Pancreas (tissue), 10 donors: Measurements from ENCODE around the gene PAPSS2. TPM values are rescaled to one million over a fixed set of nuclear protein-coding genes. Genes with fewer than 3 reads are reported as not detected.
"Not testable (repeated sequence)": the region's sequence is repeated elsewhere in the genome, so short reads cannot be mapped to it uniquely, and the experiment has no call there.

ENCODE experiments used
- ATAC-seq, 4 donors: fragments of 200-7000 bp; cut with Tn5 transposase; one replicate each; pipeline versions ENCODE4 v1.8.0 to v1.9.1; 2020; ENCODE audit warnings: mild to moderate bottlenecking in 4 of 4, moderate library complexity in 4 of 4
- DNase-seq, 6 donors: peaks; one replicate each; pipeline ENCODE4 v3.0.0-alpha.2; 2020
- FAIRE-seq: peaks from 2 replicates; lab custom pipeline; 2012; peaks lifted over from hg19 to GRCh38; lab: Jason Lieb, UNC
- H3K27ac ChIP-seq, 4 donors: fragments of 200-600 bp; sonication (generic); 1 replicate in 3 of 4; 2 replicates in 1 of 4; pipeline versions ENCODE4 v1.5.0 to v1.8.0; 2020
- H3K27me3 ChIP-seq, 4 donors: fragments of 200-600 bp; one replicate each; pipeline ENCODE4 v1.8.0; 2021
- H3K36me3 ChIP-seq, 3 donors: fragments of 200-600 bp; sonication (generic) in 1 of 3; one replicate each; pipeline versions ENCODE4 v1.5.0 to v1.8.0; 2020 to 2021
- H3K4me1 ChIP-seq, 3 donors: fragments of 200-600 bp; one replicate each; pipeline ENCODE4 v1.8.0; 2021
- H3K4me3 ChIP-seq, 4 donors: fragments of 200-600 bp; sonication (generic) in 2 of 4; one replicate each; pipeline versions ENCODE4 v1.5.0 to v1.8.0; 2020 to 2021
- H3K9me3 ChIP-seq, 4 donors: fragments of 200-600 bp; one replicate each; pipeline ENCODE4 v1.8.0; 2021
- WGBS, 2 donors: extraction: QIAGEN DNeasy Blood & Tissue Kit; methylation state at CpG; one replicate each; pipeline ENCODE4 v1.1.7; 2013; 5-methylcytosine and 5-hydroxymethylcytosine counted together
- intact Hi-C, 3 donors: fragments of 100-400 bp; cut with DNase I; formaldehyde crosslinking; loops; one replicate each; pipeline versions ENCODE4 v1.11.1 to v1.14.2; 2022
- polyA plus RNA-seq, 2 donors: library from polyadenylated mRNA; stranded (reverse); fragments of 200-250 nt; gene quantifications; one replicate each; pipeline ENCODE4 v1.2.3, GENCODE V29; 2013
- total RNA-seq, 6 donors: library from RNA; stranded (reverse); fragmentation: NEBNext Ultra II Directional in 4 of 6; extraction: Animal tissue kit (Norgen Biotek cat#: 25700) in 4 of 6; gene quantifications; one replicate each; pipeline versions ENCODE4 v1.2.1 to v1.2.4, GENCODE V29; 2021 to 2023
- TF ChIP-seq, protein P1 (sequence below), 4 donors: fragments of 200-600 bp; sonication (generic) in 3 of 4; IDR thresholded peaks; one replicate each; pipeline versions ENCODE4 v1.5.0 to v1.8.0; 2021; ENCODE audit warnings: antibody characterized with exemption in 4 of 4
- donor health status: healthy with polysubstance abuse.
- donor health status: DM: no; HTN: no; CAD: no; lungs with moderate emphysema.
- donor health status: DM: no; HTN: no; CAD: no.
- donor health status: control.
- donor health status: control.
- donor health status: Bipolar disorder and iron deficiency.
- donor health status: DM: yes; HTN: yes; CAD: no.
- donor health status: DM: no; HTN: no; CAD: no.
- donor health status: DM: no; HTN: no; CAD: no.
- donor health status: DM: yes; HTN: yes; CAD: no.

The PAPSS2 gene
- total and polyA plus RNA-seq, 8 donors, result 10.0 to 54.7 (median 39.9) TPM

DNA sequence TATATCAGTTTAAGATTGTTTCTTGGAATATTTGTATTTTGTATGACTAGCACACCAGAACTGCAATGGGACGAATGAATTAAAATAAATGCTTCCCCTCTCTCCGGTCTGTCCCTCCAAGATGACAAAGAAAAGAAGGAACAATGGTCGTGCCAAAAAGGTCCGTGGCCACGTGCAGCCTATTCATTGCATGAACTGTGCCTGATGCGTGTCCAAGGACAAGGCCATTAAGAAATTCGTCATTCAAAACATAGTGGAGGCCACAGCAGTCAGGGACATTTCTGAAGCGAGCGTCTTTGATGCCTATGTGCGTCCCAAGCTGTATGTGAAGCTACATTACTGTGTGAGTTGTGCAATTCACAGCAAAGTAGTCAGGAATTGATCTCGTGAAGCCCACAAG, 17.2 kb upstream of the PAPSS2 start:
- Histone ChIP-seq H3K36me3 (no peaks in the 10 kb centered on the region), H3K4me1 (no peaks in the 10 kb centered on the region), H3K27me3 (no peaks in the 10 kb centered on the region), H3K4me3 (no peak overlapping the region), H3K27ac (no peak overlapping the region), H3K9me3 (no peaks in the 10 kb centered on the region)
- DNase-seq (no peak), ATAC-seq (no peak), FAIRE-seq (no peak)
- TF ChIP-seq, protein P1, sequence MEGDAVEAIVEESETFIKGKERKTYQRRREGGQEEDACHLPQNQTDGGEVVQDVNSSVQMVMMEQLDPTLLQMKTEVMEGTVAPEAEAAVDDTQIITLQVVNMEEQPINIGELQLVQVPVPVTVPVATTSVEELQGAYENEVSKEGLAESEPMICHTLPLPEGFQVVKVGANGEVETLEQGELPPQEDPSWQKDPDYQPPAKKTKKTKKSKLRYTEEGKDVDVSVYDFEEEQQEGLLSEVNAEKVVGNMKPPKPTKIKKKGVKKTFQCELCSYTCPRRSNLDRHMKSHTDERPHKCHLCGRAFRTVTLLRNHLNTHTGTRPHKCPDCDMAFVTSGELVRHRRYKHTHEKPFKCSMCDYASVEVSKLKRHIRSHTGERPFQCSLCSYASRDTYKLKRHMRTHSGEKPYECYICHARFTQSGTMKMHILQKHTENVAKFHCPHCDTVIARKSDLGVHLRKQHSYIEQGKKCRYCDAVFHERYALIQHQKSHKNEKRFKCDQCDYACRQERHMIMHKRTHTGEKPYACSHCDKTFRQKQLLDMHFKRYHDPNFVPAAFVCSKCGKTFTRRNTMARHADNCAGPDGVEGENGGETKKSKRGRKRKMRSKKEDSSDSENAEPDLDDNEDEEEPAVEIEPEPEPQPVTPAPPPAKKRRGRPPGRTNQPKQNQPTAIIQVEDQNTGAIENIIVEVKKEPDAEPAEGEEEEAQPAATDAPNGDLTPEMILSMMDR (IDR thresholded peaks at IDR 0.05), result no peak
- intact Hi-C loops, result no loop called here
- WGBS, 2 donors, result 83 to 84% methylated on average over 11 of the region's 11 CpGs

DNA sequence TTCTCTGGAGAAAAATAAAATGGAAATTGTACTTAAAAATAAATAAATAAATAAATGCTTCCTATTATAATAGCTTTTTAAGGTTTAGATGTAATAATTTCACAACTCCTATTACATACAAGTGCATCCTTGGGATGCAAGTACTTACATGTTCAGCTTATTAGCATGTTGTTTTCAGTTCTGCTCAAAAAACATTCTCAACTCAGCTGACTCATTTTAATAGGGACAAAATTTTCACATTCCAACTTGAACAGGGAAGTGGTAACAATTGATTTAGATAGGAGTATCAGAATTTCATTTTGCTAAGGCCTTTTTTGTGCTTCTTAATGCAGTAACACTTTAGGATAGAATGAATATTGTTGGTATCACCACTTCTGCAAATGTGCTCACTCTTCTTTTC, 16.7 kb upstream of the PAPSS2 start:
- Histone ChIP-seq H3K9me3 (no peaks in the 10 kb centered on the region), H3K27me3 (no peaks in the 10 kb centered on the region), H3K27ac (no peak overlapping the region), H3K36me3 (no peaks in the 10 kb centered on the region), H3K4me3 (no peak overlapping the region), H3K4me1 (no peaks in the 10 kb centered on the region)
- TF ChIP-seq, protein P1 (IDR thresholded peaks at IDR 0.05), result no peak
- FAIRE-seq (no peak), DNase-seq (no peak), ATAC-seq (no peak)
- intact Hi-C loops, result no loop called here

DNA sequence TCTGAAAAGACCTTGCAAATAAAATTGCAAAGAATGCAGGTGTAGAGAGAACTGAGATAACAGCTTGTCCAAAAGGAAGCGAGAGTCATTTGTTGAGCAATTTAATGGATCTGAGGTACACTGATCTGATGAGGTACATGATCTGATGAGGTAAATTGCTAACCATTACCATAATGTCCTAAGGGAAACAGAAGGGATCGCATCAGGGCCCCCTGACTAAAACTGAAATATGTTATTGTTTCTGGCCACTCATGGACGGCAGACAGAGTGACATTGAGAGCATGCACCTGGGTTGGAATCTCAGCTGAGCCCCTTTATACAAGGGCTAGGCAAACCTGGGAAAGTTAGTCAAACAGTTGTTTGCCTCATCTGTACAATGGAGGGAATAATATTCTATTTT, 15.8 kb upstream of the PAPSS2 start:
- no peak for FAIRE-seq
- TF ChIP-seq, protein P1 (IDR thresholded peaks at IDR 0.05), result no peak
- 89% methylated on average over 3 of the region's 3 CpGs for WGBS, 2 donors

DNA sequence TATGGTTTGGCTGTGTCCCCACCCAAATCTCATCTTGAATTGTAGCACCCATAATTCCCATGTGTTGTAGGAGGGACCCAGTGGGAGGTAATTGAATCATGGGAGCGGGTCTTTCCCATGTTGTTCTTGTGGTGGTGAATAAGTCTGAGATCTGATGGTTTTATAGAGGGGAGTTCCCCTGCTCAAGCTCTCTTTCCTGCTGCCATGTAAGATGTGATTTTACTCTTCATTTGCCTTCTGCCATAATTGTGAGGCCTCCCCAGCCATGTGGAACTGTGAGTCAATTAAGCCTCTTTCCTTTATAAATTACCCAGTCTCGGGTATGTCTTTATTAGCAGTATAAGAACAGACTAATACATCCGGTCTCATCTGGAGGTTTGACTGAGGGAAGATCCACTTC, 15.2 kb upstream of the PAPSS2 start:
- not testable (repeated sequence) for ATAC-seq

More for the DNA sequence above, 15.8 kb upstream of the PAPSS2 start:
- H3K36me3 ChIP-seq, result no peaks in the 10 kb centered on the region
- H3K9me3 ChIP-seq, result no peaks in the 10 kb centered on the region
- no peaks in the 10 kb centered on the region for H3K4me1 ChIP-seq
- H3K27ac ChIP-seq, result no peak overlapping the region
- DNase-seq (no peak), ATAC-seq (no peak)
- H3K27me3 ChIP-seq, result no peaks in the 10 kb centered on the region
- H3K4me3 ChIP-seq, result no peak overlapping the region
- intact Hi-C loops, result no loop called here

DNA sequence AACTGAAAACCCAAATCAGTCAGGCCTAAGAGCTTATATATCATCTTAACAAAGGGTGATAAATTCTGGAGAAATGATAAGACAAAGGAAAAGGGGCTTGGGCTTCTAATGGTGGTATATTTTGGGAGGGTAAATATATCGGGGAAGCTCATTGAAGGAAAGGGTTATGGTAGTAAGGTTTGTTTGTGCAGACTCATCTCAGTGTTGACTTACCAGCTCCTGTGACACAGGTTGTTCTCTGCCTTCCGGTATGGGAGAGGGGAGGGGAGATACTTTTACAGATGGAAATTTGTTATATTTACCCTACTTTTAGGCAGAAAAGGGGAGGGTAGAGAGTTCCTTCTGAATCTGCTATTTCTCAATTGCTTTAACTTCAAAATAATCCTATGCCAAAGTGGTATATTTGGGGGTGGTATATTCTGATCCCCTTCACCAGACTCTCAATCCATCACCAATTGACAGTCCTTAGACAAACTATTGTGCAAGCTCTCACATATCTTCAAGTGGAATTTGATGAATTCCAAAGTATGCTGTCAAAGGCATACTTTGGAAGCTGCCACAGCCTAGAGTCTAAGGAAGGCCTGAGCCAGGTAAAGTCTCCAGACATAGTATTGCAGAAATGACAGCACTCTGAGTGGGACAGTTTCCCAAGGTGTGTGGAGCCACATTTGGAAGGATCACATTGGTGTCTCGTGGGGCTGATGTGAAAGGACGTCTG, 13.3 kb upstream of the PAPSS2 start:
- TF ChIP-seq, protein P1 (IDR thresholded peaks at IDR 0.05), result no peak
- no peaks in the 10 kb centered on the region for H3K9me3 ChIP-seq
- no peak for DNase-seq
- H3K4me3 ChIP-seq, result no peak overlapping the region
- WGBS, 2 donors, result 61 to 73% methylated on average over 4 of the region's 4 CpGs
- intact Hi-C loops, result no loop called here
- no peak for ATAC-seq
- no peak overlapping the region for H3K27ac ChIP-seq
- H3K27me3 ChIP-seq, result no peaks in the 10 kb centered on the region
- no peaks in the 10 kb centered on the region for H3K36me3 ChIP-seq
- H3K4me1 ChIP-seq, result no peaks in the 10 kb centered on the region
- no peak for FAIRE-seq

More for the DNA sequence above, 15.2 kb upstream of the PAPSS2 start:
- 91 to 95% methylated on average over 3 of the region's 3 CpGs for WGBS, 2 donors
- DNase-seq, H3K27me3 ChIP-seq, intact Hi-C loops, FAIRE-seq, H3K27ac ChIP-seq, H3K36me3 ChIP-seq, H3K4me3 ChIP-seq, H3K9me3 ChIP-seq, H3K4me1 ChIP-seq: not testable (repeated sequence)
